Measurements from ENCODE around the gene RIMBP3C. TPM values are rescaled to one million over a fixed set of nuclear protein-coding genes. Genes with fewer than 3 reads are reported as not detected.

The RIMBP3C gene
- total RNA-seq, 3 donors from 2014 or later = 0.15 TPM; not detected in 2

GRCh38 chr22:21579474-21579851 is 28.2 kb upstream of the RIMBP3C start:
- no peak for DNase-seq (ENCODE audit: low spot score in 2 of 2)
- Histone ChIP-seq H3K4me1 (peaks cover under 1 to 10% of the 10 kb centered on the region in 2 donors), H3K4me3 (no peak overlapping the region), H3K27me3 (no peaks in the 10 kb centered on the region), H3K9me3 (no peaks in the 10 kb centered on the region), H3K27ac (no peak overlapping the region), H3K36me3 (no peaks in the 10 kb centered on the region)
- TF ChIP-seq POLR2AphosphoS5 (IDR thresholded peaks at IDR 0.05) = no peak
- no peak for TF ChIP-seq POLR2A (IDR thresholded peaks at IDR 0.05)
- no peak for TF ChIP-seq CTCF (IDR thresholded peaks at IDR 0.05)
- intact Hi-C loops (cut with DNase I; ENCODE audit: low total_unique reads) = no loop called here

- Histone ChIP-seq H3K4me3 (peak overlapping the region in 1 of 3 donors; percentile 6), H3K9me3 (no peaks in the 10 kb centered on the region), H3K27ac (no peak overlapping the region), H3K36me3 (no peaks in the 10 kb centered on the region), H3K4me1 (peaks cover 6 to 7% of the 10 kb centered on the region in 2 donors), H3K27me3 (no peaks in the 10 kb centered on the region)
- TF ChIP-seq POLR2A (IDR thresholded peaks at IDR 0.05) = no peak
- no peak for TF ChIP-seq CTCF (IDR thresholded peaks at IDR 0.05)
- no peak for TF ChIP-seq POLR2AphosphoS5 (IDR thresholded peaks at IDR 0.05)
- intact Hi-C loops (cut with DNase I; ENCODE audit: low total_unique reads) = no loop called here
- no peak for DNase-seq (ENCODE audit: low spot score in 2 of 2)
Measured at GRCh38 chr22:21573750-21574494, 22.7 kb upstream of the RIMBP3C start.

GRCh38 chr22:21573293-21573734 is 22.1 kb upstream of the RIMBP3C start:
- Histone ChIP-seq H3K27ac (no peak overlapping the region), H3K36me3 (no peaks in the 10 kb centered on the region), H3K4me3 (no peak overlapping the region), H3K27me3 (no peaks in the 10 kb centered on the region), H3K9me3 (no peaks in the 10 kb centered on the region), H3K4me1 (peaks cover 6 to 7% of the 10 kb centered on the region in 2 donors)
- no peak for DNase-seq (ENCODE audit: low spot score in 2 of 2)
- TF ChIP-seq POLR2AphosphoS5 (IDR thresholded peaks at IDR 0.05) (no peak), CTCF (IDR thresholded peaks at IDR 0.05) (no peak), POLR2A (IDR thresholded peaks at IDR 0.05) (no peak)
- intact Hi-C loops (cut with DNase I; ENCODE audit: low total_unique reads) = no loop called here

- Histone ChIP-seq H3K4me1 (peaks cover 6 to 7% of the 10 kb centered on the region in 2 donors), H3K4me3 (no peak overlapping the region), H3K27ac (no peak overlapping the region), H3K36me3 (no peaks in the 10 kb centered on the region), H3K27me3 (no peaks in the 10 kb centered on the region), H3K9me3 (no peaks in the 10 kb centered on the region)
- no peak for DNase-seq (ENCODE audit: low spot score in 2 of 2)
- TF ChIP-seq CTCF (IDR thresholded peaks at IDR 0.05) (no peak), POLR2A (IDR thresholded peaks at IDR 0.05) (no peak), POLR2AphosphoS5 (IDR thresholded peaks at IDR 0.05) (no peak)
- intact Hi-C loops (cut with DNase I; ENCODE audit: low total_unique reads) = no loop called here
Measured at GRCh38 chr22:21571679-21572078, 20.4 kb upstream of the RIMBP3C start.

GRCh38 chr22:21570398-21570797 is 19.1 kb upstream of the RIMBP3C start:
- Histone ChIP-seq H3K27me3 (no peaks in the 10 kb centered on the region), H3K4me3 (no peak overlapping the region), H3K9me3 (no peaks in the 10 kb centered on the region), H3K36me3 (no peaks in the 10 kb centered on the region), H3K4me1 (peaks cover 6 to 7% of the 10 kb centered on the region in 2 donors), H3K27ac (no peak overlapping the region)
- intact Hi-C loops (cut with DNase I; ENCODE audit: low total_unique reads) = no loop called here
- TF ChIP-seq CTCF (IDR thresholded peaks at IDR 0.05) (no peak), POLR2AphosphoS5 (IDR thresholded peaks at IDR 0.05) (no peak), POLR2A (IDR thresholded peaks at IDR 0.05) (no peak)
- no peak for DNase-seq (ENCODE audit: low spot score in 2 of 2)

All from breast epithelium (tissue), 4 donors.